ENCODE results near the gene DCAF4. TPM values are rescaled to one million over a fixed set of nuclear protein-coding genes. Genes with fewer than 3 reads are reported as not detected.

Gene DCAF4
- polyA plus RNA-seq, 1 experiment, result 14.7 TPM

GRCh38 chr14:72883961-72884360, 42.3 kb upstream of the DCAF4 start:
- Histone ChIP-seq H3K4me3 (ENCODE audit: low read depth, low read length) (no peak overlapping the region), H3K9me3 (ENCODE audit: control insufficient read depth, insufficient read depth, low read length) (peaks cover 3% of the 10 kb centered on the region; the same call in 1 of the 2 replicates), H3K27me3 (ENCODE audit: control insufficient read depth, insufficient read depth, low read length) (no peaks in the 10 kb centered on the region), H3K27ac (ENCODE audit: low read depth, low read length) (no peak overlapping the region)
- TF ChIP-seq CTCF (IDR thresholded peaks at IDR 0.05; ENCODE audit: low read depth, low read length), result no peak
- CTCF ChIA-PET, result interaction anchor here (1.6 kb wide), 1 partner anchor 367 kb away, joined by 7 read pairs; no protein-coding TSS in a partner anchor
- DNase-seq (ENCODE audit: low read depth, low spot score), result no peak
- POLR2A ChIA-PET, result no interaction called here

DNA sequence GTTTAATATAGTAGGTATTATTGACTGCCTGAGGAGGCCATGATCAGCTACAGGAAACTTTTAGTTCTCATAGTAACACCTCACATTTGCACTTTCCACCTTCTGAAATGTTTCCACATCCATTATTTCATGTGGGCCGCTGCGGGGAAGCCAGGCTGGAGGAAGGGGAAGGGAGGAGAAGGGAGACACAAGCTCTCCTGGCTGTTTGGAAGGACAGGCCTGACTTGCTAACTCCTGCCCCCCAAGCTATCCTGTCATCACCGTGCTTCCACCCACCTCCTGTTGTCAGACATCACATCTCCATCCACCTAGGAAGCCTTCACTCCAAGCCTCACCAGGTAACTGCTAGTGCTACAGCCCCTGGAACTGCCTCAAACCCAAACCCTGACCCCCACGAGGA, 41.9 kb upstream of the DCAF4 start:
- Histone ChIP-seq H3K4me3 (ENCODE audit: low read depth, low read length) (no peak overlapping the region), H3K9me3 (ENCODE audit: control insufficient read depth, insufficient read depth, low read length) (peaks cover 3% of the 10 kb centered on the region; the same call in 1 of the 2 replicates), H3K27ac (ENCODE audit: low read depth, low read length) (no peak overlapping the region), H3K27me3 (ENCODE audit: control insufficient read depth, insufficient read depth, low read length) (no peaks in the 10 kb centered on the region)
- no peak for DNase-seq (ENCODE audit: low read depth, low spot score)
- CTCF ChIA-PET, result interaction anchor here (1.6 kb wide), 1 partner anchor 368 kb away, joined by 7 read pairs; no protein-coding TSS in a partner anchor
- POLR2A ChIA-PET, result no interaction called here
- no peak for TF ChIP-seq CTCF (IDR thresholded peaks at IDR 0.05; ENCODE audit: low read depth, low read length)

GRCh38 chr14:72887514-72887913, 38.8 kb upstream of the DCAF4 start:
- no peak overlapping the region for H3K4me3 ChIP-seq (ENCODE audit: low read depth, low read length)
- no peak overlapping the region for H3K27ac ChIP-seq (ENCODE audit: low read depth, low read length)
- DNase-seq (ENCODE audit: low read depth, low spot score), result no peak
- H3K27me3 ChIP-seq (ENCODE audit: control insufficient read depth, insufficient read depth, low read length), result no peaks in the 10 kb centered on the region
- POLR2A ChIA-PET, result no interaction called here
- TF ChIP-seq CTCF (IDR thresholded peaks at IDR 0.05; ENCODE audit: low read depth, low read length), result no peak
- CTCF ChIA-PET, result interaction anchor here (0.8 to 1.3 kb wide), 3 partner anchors 372 to 377 kb away, joined by 3 read pairs; no protein-coding TSS in a partner anchor
- peaks cover 3% of the 10 kb centered on the region; the same call in 1 of the 2 replicates for H3K9me3 ChIP-seq (ENCODE audit: control insufficient read depth, insufficient read depth, low read length)

DNA sequence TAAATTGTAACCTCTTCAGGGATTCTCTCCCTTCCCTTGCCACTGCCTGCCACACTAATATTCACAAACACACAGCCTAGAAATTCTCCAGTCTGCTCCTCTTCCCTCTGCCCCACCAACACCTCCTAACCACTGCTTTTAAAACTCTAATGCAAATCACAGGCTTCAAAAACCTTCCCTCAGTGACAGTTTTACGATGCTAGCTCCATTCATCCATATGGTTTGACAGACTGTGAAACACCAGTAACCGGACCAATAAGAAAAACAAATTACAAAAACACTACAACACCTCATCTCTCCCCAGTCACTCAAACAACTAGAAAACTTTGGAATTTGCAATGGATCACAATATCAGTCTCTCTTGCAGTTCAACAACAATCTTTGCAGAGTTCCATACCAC, 38.1 kb upstream of the DCAF4 start:
- ChIA-PET CTCF (interaction anchor here (1.2 to 4.5 kb wide), 3 partner anchors 372 to 378 kb away, joined by 3 to 49 read pairs (median 3); no protein-coding TSS in a partner anchor), POLR2A (no interaction called here)
- Histone ChIP-seq H3K9me3 (ENCODE audit: control insufficient read depth, insufficient read depth, low read length) (peaks cover 3% of the 10 kb centered on the region), H3K27ac (ENCODE audit: low read depth, low read length) (no peak overlapping the region), H3K27me3 (ENCODE audit: control insufficient read depth, insufficient read depth, low read length) (no peaks in the 10 kb centered on the region), H3K4me3 (ENCODE audit: low read depth, low read length) (no peak overlapping the region)
- no peak for DNase-seq (ENCODE audit: low read depth, low spot score)
- no peak for TF ChIP-seq CTCF (IDR thresholded peaks at IDR 0.05; ENCODE audit: low read depth, low read length)

- DNase-seq (ENCODE audit: low read depth, low spot score), result no peak
- ChIA-PET POLR2A (interaction anchor here (1.0 kb wide), 1 partner anchor 87 kb away, joined by 3 read pairs; no protein-coding TSS in a partner anchor), CTCF (interaction anchor here (1.0 to 4.5 kb wide), 3 partner anchors 15 to 373 kb away, joined by 3 to 49 read pairs (median 5); no protein-coding TSS in a partner anchor)
- H3K4me3 ChIP-seq (ENCODE audit: low read depth, low read length), result no peak overlapping the region
- no peak for TF ChIP-seq CTCF (IDR thresholded peaks at IDR 0.05; ENCODE audit: low read depth, low read length)
- peaks cover 3% of the 10 kb centered on the region for H3K9me3 ChIP-seq (ENCODE audit: control insufficient read depth, insufficient read depth, low read length)
- H3K27ac ChIP-seq (ENCODE audit: low read depth, low read length), result no peak overlapping the region
- no peaks in the 10 kb centered on the region for H3K27me3 ChIP-seq (ENCODE audit: control insufficient read depth, insufficient read depth, low read length)
These were observed 37.5 kb upstream of the DCAF4 start for GRCh38 chr14:72888636-72889201.
